Loucy (cell line): Measurements from ENCODE around the gene TIGD3.

Experiments used
- H2AFZ ChIP-seq: fragments of 200-600 bp; sonication (generic); 2 replicates; pipeline ENCODE4 v1.6.0; 2016; ENCODE audit warnings: antibody characterized with exemption, mild to moderate bottlenecking, low read length, moderate library complexity
- H3F3A ChIP-seq: fragments of 200-600 bp; 2 replicates; pipeline ENCODE4 v1.6.0; 2016; ENCODE audit warnings: antibody characterized with exemption, low read depth, mild to moderate bottlenecking
- H3K27me3 ChIP-seq: fragments of 200-600 bp; sonication (generic); 2 replicates; pipeline ENCODE4 v1.6.1; 2014; ENCODE audit warnings: low read length, mild to moderate bottlenecking; ENCODE audit not compliant: insufficient read depth, poor library complexity, severe bottlenecking
- H3K36me3 ChIP-seq: fragments of 200-600 bp; sonication (generic); 2 replicates; pipeline ENCODE4 v1.6.1; 2016; ENCODE audit warnings: low read length; ENCODE audit not compliant: insufficient read depth
- H3K4me1 ChIP-seq: fragments of 200-600 bp; sonication (generic); 2 replicates; pipeline ENCODE4 v1.5.1; 2014; ENCODE audit warnings: low read length, mild to moderate bottlenecking; ENCODE audit not compliant: insufficient read depth, poor library complexity, severe bottlenecking
- H3K4me2 ChIP-seq: fragments of 200-600 bp; sonication (generic); 2 replicates; pipeline ENCODE4 v1.6.0; 2014; ENCODE audit warnings: antibody characterized with exemption, low read length, low read depth, mild to moderate bottlenecking; ENCODE audit not compliant: poor library complexity, severe bottlenecking
- H3K4me3 ChIP-seq: fragments of 200-600 bp; sonication (generic); 2 replicates; pipeline ENCODE4 v1.5.1; 2014; ENCODE audit warnings: low read length, mild to moderate bottlenecking, mixed read lengths; ENCODE audit not compliant: poor library complexity, severe bottlenecking
- H3K79me2 ChIP-seq: fragments of 200-600 bp; sonication (generic); 2 replicates; pipeline ENCODE4 v1.6.1; 2014; ENCODE audit warnings: low read length; ENCODE audit not compliant: insufficient read depth
- H3K9ac ChIP-seq: fragments of 200-600 bp; sonication (generic); 2 replicates; pipeline ENCODE4 v1.6.0; 2014; ENCODE audit warnings: mild to moderate bottlenecking, low read depth, low read length, moderate library complexity; ENCODE audit not compliant: poor library complexity, severe bottlenecking
- H3K9me2 ChIP-seq: fragments of 200-600 bp; sonication (generic); replicated peaks from 2 replicates; pipeline ENCODE4 v1.6.1; 2016; ENCODE audit warnings: low read depth, low read length, mixed read lengths
- H3K9me3 ChIP-seq: fragments of 200-600 bp; sonication (generic); 2 replicates; pipeline ENCODE4 v1.6.1; 2014; ENCODE audit warnings: mild to moderate bottlenecking, antibody characterized with exemption, low read length, low read depth; ENCODE audit not compliant: insufficient read depth
- H4K20me1 ChIP-seq: fragments of 200-600 bp; sonication (generic); 2 replicates; pipeline ENCODE4 v1.6.0; 2014; ENCODE audit warnings: antibody characterized with exemption, low read length, mild to moderate bottlenecking; ENCODE audit not compliant: insufficient read depth, poor library complexity, severe bottlenecking
- CTCF ChIP-seq: fragments of 200-600 bp; sonication (generic); conservative IDR thresholded peaks from 2 replicates; pipeline ENCODE4 v1.5.1; 2014; ENCODE audit warnings: mild to moderate bottlenecking, antibody characterized with exemption, low read length
- EZH2phosphoT487 ChIP-seq: fragments of 200-600 bp; IDR thresholded peaks from 2 replicates; pipeline ENCODE4 v1.6.1; 2018; ENCODE audit warnings: antibody characterized with exemption, mild to moderate bottlenecking, moderate library complexity, borderline replicate concordance

TIGD3 gene

DNA sequence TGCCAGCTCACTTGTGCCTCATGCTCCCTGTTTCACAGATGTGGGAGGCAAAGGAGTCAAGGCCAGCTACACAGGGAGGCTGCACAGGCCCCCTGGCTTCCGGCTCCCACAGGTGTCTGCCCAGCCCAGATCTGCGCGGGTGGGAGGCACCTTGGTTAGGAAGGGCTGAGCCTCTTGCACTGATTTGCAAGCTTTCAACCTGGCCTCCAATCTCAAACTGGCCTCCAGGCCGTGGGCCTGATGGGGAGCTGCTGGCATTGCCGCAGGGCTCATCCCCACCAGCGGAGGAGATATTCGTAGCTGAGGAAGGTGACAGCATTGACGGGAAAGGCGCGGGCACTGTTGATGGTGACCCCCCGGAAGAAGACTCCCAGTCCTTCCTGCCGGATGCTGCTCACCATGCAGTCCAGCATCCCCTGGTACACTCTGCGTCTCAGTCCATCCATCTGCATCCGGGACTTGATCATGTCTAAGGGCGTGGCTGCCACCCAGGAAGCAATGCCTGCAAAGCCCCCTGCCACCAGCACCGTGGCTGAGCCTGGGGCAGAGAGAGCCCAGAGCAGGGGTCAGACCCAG lies 21.7 kb downstream of the TIGD3 start:
- no peaks in the 10 kb centered on the region for H3K9me2 ChIP-seq
- H3K27me3 ChIP-seq, result no peaks in the 10 kb centered on the region
- H3K9ac ChIP-seq, result no peak overlapping the region
- H3K36me3 ChIP-seq, result no peaks in the 10 kb centered on the region
- peaks cover 11% of the 10 kb centered on the region; the same call in 1 of the 2 replicates for H3K79me2 ChIP-seq
- H3K4me1 ChIP-seq, result peaks cover 17% of the 10 kb centered on the region
- H3K4me2 ChIP-seq, result no peak overlapping the region
- no peaks in the 10 kb centered on the region for H3K9me3 ChIP-seq
- H4K20me1 ChIP-seq, result no peaks in the 10 kb centered on the region
- H2AFZ ChIP-seq, result no peak overlapping the region
- no peak for TF ChIP-seq CTCF
- TF ChIP-seq EZH2phosphoT487, result no peak
- no peak overlapping the region for H3K4me3 ChIP-seq
- no peaks in the 10 kb centered on the region for H3F3A ChIP-seq

- H4K20me1 ChIP-seq, result no peaks in the 10 kb centered on the region
- no peak overlapping the region for H3K4me2 ChIP-seq
- H3K27me3 ChIP-seq, result no peaks in the 10 kb centered on the region
- H3K79me2 ChIP-seq, result peaks cover 11% of the 10 kb centered on the region; the same call in 1 of the 2 replicates
- no peak overlapping the region for H2AFZ ChIP-seq
- no peak for TF ChIP-seq CTCF
- no peak overlapping the region for H3K9ac ChIP-seq
- H3K4me1 ChIP-seq, result peaks cover 15% of the 10 kb centered on the region
- no peaks in the 10 kb centered on the region for H3K36me3 ChIP-seq
- H3F3A ChIP-seq, result no peaks in the 10 kb centered on the region
- H3K9me2 ChIP-seq, result no peaks in the 10 kb centered on the region
- H3K4me3 ChIP-seq, result no peak overlapping the region
- no peaks in the 10 kb centered on the region for H3K9me3 ChIP-seq
Measured at GRCh38 chr11:65377036-65377435, 22.5 kb downstream of the TIGD3 start.

DNA sequence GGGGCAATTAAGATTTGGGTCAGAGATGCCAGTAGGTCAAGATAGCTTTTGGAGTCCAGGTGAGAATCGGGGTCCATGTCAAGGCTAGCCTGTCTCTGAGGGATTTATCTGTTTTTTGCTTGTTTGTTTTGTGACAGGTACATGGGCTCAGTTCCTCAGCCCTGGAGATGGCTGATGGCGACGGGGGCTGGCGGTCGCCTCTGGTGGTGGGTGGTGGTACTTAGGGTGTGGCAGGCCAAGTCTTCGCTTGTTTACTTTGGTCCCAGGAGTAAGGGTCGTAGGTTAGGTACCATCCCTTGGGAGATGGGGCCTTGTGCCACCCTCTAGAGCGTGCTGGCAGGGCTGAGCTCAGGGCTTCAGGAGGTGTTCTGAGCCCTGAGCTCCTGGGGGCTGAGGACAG lies 23.2 kb downstream of the TIGD3 start:
- Histone ChIP-seq H3K9me2 (no peaks in the 10 kb centered on the region), H3K36me3 (no peaks in the 10 kb centered on the region), H3K4me3 (no peak overlapping the region), H3K9me3 (no peaks in the 10 kb centered on the region), H2AFZ (no peak overlapping the region), H3K4me1 (peaks cover 14% of the 10 kb centered on the region), H3K79me2 (peaks cover 11% of the 10 kb centered on the region; the same call in 1 of the 2 replicates), H3K4me2 (no peak overlapping the region), H3K9ac (no peak overlapping the region), H3K27me3 (no peaks in the 10 kb centered on the region), H3F3A (peaks cover 5% of the 10 kb centered on the region; the same call in 1 of the 2 replicates), H4K20me1 (no peaks in the 10 kb centered on the region)
- no peak for TF ChIP-seq EZH2phosphoT487
- no peak for TF ChIP-seq CTCF
